HG03442 (cell line): ENCODE measurements around the gene SORCS2.

Source experiments
- ATAC-seq: cut with Tn5 transposase; IDR thresholded peaks from one replicate; pipeline ENCODE4 v1.9.1; 2021; ENCODE audit warnings: mild to moderate bottlenecking, moderate library complexity; ENCODE audit not compliant: unreplicated experiment

SORCS2 gene

GRCh38 chr4:7399440-7400234 is 207.3 kb downstream of the SORCS2 start:
- no peak for ATAC-seq

- no peak for ATAC-seq
Observed at GRCh38 chr4:7400671-7401298, 208.4 kb downstream of the SORCS2 start.

GRCh38 chr4:7402526-7402925 is 210.2 kb downstream of the SORCS2 start:
- ATAC-seq: no peak

DNA sequence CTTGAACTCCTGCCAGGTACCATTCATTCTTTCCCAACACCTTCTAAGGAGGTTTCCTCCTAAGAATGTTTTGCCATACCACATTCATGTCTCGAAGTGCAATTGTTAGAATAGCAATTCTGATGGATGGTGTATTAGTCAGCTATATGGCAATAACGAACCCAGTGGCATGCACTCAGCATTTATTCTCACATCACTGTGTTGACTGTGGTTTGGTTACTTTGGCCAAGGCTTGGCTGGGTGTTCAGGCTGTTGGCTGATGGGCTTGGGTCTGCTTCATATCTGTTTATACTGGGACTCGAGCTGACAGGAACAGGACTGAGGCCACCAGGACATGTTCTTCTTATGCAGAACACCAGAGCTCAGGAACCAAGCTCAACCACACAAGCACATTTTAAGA is 210.7 kb downstream of the SORCS2 start:
- ATAC-seq: no peak

GRCh38 chr4:7408166-7408565 is 215.8 kb downstream of the SORCS2 start:
- ATAC-seq: no peak

- no peak for ATAC-seq
Observed at GRCh38 chr4:7410446-7410845, 218.1 kb downstream of the SORCS2 start.

DNA sequence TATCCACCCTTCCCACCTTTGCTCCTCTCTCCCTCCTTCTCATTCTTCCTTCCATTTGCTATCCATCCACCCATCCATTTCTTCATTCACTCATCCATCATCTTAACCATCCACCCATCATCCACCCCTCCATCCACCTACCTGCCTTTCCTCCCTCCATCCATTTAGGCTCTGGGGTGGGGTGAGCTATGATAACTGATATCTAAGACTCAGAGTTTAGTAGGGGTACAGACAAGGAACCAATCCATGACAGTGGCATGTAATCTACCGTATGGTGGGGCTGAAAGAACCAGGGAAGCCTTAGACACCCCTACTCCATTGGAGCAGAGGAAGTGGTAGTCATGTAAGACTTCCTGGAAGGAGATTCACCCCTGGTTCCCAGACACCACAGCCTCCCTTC is 219.2 kb downstream of the SORCS2 start:
- no peak for ATAC-seq

DNA sequence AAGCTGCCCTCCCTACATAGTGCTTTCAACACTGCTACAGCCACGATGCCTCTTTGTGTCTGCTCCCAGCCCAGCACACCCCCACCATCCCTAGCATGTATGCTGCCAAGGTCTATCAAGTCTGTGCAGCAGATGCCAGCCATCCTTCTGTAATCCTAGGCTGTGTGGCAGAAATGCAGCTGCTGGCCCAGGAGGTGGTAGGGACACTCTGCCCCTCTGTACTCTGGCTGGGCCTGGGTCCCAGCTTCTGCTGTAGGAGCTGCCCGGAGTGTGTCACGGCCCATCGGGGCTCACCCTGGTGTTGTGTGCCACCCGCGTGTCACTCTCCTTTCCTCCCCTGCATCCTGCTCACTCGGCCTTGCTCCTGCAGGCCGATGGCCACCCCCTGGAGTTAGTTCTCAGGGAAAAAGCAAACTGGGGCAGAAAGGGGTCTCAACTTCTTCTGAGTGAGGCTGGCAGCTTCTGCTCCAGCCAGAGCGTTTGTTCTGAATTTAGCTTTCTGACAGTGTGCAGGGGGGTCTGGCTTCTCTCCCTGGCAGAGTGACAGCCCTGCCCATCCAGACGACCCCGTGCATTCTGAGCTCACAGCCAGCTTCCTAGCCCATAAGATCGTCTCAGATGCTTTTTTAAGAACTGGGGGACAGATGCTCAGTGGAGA is 219.7 kb downstream of the SORCS2 start:
- ATAC-seq: no peak

DNA sequence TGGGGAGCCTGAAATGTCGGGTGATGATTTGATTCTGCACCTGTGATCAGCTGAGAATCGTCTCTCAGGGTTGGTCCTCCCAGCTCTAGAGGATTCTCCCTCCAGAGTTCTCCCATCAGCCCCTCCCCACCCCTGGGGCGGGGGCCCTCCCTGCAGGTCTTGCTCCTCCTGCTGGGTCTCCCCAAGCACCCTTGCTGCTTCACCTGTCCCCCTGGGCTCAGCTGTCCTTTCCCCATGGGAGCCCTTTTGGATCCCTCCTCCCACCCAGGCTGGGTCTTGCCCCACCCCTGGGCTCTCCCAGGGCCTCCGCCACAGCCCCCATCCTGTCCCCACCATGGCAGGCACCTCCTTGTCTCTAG is 220.2 kb downstream of the SORCS2 start:
- ATAC-seq: no peak

GRCh38 chr4:7414046-7414445 is 221.7 kb downstream of the SORCS2 start:
- no peak for ATAC-seq

DNA sequence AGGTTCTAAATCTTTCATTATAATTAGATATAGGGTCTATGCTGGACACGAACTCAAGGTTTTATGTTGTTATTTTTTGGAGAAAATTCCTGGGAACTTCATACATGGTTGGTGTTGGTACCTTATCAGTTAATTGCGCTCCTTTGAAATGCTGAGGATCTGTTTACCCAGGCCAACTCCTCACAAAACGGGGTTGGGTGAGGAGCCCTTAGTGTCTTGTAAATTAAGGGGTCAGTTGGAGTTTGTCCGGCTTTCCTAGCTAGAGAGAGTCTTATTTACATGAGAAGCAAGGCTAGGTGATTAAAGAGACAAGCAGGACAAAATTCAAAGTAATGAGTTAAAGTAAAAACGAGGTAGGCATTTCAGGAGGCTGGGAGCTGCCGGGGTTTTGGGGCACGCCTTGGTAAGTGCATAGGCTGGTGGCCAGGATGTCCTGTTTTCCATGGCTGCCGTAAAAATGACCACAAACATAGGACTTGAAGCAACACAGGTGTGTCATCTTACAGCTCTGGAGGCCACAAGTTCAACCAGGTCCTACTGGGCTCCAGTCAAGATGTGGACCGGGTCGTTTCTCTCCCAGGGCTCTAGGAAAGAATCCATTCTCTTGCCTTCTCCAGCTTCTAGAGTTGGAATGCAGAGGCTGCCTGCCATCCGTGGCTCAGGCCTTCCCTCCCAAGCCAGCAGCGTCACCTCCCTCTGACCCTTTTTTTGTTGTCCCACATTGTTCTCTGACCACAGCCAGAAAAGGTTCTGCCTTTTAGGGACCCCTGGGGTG is 222.6 kb downstream of the SORCS2 start:
- no peak for ATAC-seq

DNA sequence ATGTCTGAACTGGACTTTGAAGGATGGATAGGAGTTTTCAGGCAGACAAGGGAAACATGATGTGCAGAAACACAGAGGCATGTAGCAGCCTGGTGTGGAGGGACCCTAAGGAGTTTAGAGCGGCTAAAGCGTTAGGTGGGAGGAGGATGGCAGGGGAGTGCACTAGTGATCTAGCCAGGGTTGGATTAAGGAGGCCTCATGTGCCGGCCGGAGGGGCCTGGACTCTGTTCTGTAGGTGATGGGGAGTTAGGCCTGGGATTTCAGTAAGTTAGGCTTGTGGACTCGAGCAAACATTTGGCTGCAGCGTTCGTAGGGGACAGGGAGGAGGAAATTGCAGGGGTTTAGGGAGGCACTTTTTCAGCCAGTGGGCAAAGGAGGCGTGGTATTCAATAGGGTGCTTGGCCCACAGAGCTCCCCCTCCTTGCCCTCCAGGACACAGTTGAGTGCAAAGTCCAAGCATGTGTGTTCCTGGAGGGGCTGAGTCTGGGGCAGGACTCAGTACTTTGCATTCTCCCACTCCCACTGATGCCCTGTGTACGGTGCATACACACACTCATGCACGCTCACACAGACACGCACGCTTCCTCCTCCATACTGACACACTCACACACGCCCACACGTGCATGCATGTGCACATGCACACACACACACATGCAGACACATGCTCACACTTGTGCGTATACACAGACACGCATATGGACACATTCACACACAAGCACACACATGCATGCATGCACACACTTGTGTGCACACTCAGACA is 223.8 kb downstream of the SORCS2 start:
- no peak for ATAC-seq

DNA sequence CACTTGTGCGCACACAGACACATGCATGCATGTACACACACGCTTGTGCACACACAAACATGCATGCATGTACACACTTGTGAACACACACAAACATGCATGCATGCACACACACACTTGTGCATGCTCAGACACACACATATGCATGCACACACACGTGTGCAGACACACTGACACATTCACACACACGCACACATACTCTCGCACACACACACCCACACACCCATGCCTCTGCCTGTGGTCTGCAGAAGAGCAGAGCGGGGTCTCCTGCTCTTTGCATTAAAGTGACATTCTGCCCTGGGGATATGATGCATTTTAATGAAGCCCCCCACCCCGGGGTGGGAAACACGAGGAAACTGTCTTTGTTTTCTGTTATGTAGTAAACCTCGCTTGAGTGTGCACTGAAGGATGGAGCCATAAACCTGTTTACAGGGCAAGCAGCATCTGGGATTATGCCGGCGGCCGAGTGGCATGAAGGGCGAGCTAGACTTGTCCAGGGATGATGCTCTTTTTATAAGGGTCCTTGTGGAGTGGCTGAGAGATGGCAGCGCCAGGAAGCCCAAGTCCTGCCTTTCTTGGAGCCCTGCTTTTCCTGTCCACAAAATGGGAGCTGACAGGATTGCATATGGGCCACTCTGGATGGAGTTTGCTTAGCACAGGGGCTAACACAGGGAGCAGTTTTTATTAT is 224.6 kb downstream of the SORCS2 start:
- no peak for ATAC-seq

- ATAC-seq: no peak
Observed at GRCh38 chr4:7417639-7418038, 225.3 kb downstream of the SORCS2 start.

- no peak for ATAC-seq
Observed at GRCh38 chr4:7418131-7418943, 226.0 kb downstream of the SORCS2 start.

GRCh38 chr4:7419961-7420660 is 227.8 kb downstream of the SORCS2 start:
- no peak for ATAC-seq

DNA sequence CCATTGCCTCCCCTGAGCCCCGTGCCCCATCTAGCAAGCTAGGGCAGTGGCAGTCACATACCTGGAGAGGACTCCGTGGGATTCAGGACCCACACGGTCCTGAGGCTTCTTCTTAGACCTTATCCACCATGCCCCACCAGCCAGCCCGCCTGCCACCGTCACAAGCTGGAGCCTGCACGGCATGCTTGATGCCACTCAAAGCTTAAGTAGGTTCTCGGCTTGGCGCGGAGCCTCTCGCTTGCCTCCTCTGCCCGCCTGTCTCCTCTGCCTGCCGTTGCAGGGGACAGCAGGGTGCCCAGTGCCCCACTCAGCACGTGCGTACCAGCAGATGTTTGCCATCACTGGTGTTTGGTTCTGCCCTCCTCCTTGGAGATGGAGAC is 228.3 kb downstream of the SORCS2 start:
- ATAC-seq: no peak

DNA sequence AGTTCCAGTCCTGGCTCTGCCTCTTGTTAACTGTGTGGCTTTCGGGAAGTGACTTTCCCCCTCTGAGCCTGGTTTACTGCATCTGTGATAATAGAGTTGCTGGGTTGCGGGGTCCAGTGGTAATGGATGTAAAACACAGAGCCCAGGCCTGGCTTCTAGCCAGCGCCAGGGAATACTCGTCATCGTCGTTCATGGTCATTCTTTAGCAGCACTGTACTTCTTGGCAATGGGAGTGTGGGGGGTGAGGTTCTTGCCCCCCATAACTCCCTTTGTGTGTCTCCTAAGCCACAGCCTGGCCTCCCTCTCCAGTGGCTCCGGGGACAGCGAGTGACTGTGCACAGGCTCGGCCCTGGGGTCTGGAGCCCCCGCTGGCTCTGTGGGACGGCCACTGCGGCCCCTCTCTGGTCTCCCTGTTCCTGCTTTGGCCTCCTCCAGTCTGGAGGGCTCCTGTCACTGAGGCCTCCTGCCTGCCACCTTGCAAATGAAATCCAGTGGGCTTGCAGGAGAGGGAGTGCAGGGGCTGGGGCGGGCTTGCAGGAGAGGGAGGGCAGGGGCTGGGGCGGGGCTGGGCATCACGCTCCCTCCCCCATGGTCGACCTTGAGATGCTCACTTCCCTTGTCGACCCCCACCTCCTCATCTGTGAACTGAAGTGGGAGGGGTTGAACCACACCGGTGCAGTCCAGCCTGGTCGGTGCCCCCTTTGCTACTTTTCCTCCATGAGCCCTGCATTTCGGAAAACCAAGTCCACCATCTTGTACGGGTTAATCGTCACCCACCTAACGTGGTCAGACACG is 229.2 kb downstream of the SORCS2 start:
- no peak for ATAC-seq
